NOMO-1 treated with DMSO at 0.1 percent for 48 hours (cell line): ENCODE measurements around the gene LY6G6F.

Experiments used
- DNase-seq: peaks from one replicate; lab custom pipeline; 2025; ENCODE audit not compliant: unreplicated experiment; lab: John Stamatoyannopoulos, UW

Gene LY6G6F

GRCh38 chr6:31706599-31706998 lies at the start of gene LY6G6F:
Gene LY6G6F, plus strand, starts transcription at chr6:31706866. Its CDS starts 41 bp downstream, at chr6:31706907.
- DNase-seq: no peak

GRCh38 chr6:31657406-31658157 lies 49.1 kb upstream of the LY6G6F start:
- DNase-seq: no peak

GRCh38 chr6:31658158-31658688 lies 48.4 kb upstream of the LY6G6F start:
- no peak for DNase-seq

- no peak for DNase-seq
These were observed 47.5 kb upstream of the LY6G6F start for GRCh38 chr6:31658983-31659648.

- peak; percentile 55 for DNase-seq
These were observed 46.9 kb upstream of the LY6G6F start for GRCh38 chr6:31659649-31660380.

- DNase-seq: peak; percentile 69
These were observed 46.0 kb upstream of the LY6G6F start, which contains the start of gene C6orf47 for GRCh38 chr6:31660381-31661261. Gene C6orf47, minus strand, starts transcription at chr6:31660778. Its CDS starts 831 bp downstream, at chr6:31659947.

GRCh38 chr6:31661262-31662123 lies 45.2 kb upstream of the LY6G6F start:
- no peak for DNase-seq

- DNase-seq: no peak
These were observed 44.4 kb upstream of the LY6G6F start for GRCh38 chr6:31662124-31662723.

GRCh38 chr6:31663126-31663960 lies 43.3 kb upstream of the LY6G6F start:
- no peak for DNase-seq

- no peak for DNase-seq
These were observed 42.5 kb upstream of the LY6G6F start for GRCh38 chr6:31663961-31664789.

GRCh38 chr6:31664790-31665500 lies 41.7 kb upstream of the LY6G6F start, which contains the start of gene GPANK1:
Gene GPANK1, minus strand, starts transcription at chr6:31664997. Its CDS starts 519 bp downstream, at chr6:31664478.
- DNase-seq: peak; percentile 89

GRCh38 chr6:31665501-31666336 lies 40.9 kb upstream of the LY6G6F start, which contains the start of gene CSNK2B:
Gene CSNK2B, plus strand, starts transcription at chr6:31666080. Its CDS starts 752 bp downstream, at chr6:31666832.
- peak; percentile 99 for DNase-seq

- DNase-seq: peak; percentile 14
These were observed 40.2 kb upstream of the LY6G6F start for GRCh38 chr6:31666337-31666965.

- no peak for DNase-seq
These were observed 37.0 kb upstream of the LY6G6F start, which contains the start of gene LY6G5B for GRCh38 chr6:31669676-31670075. Gene LY6G5B, plus strand, starts transcription at chr6:31669976. Its CDS starts 975 bp downstream, at chr6:31670951.

- DNase-seq: peak; percentile 35
These were observed 30.3 kb upstream of the LY6G6F start for GRCh38 chr6:31676322-31676903.
